Natural killer cell (primary cell): ENCODE results near the gene TMPRSS11B. TPM values are rescaled to one million over a fixed set of nuclear protein-coding genes. Genes with fewer than 3 reads are reported as not detected.

ENCODE experiments used
- ATAC-seq, 3 donors: fragments of 150-1000 bp in 2 of 3; fragments of 200-7000 bp in 1 of 3; cut with Tn5 transposase; 1 replicate in 1 of 3; 2 replicates in 2 of 3; pipeline ENCODE4 v1.10.0; 2021; ENCODE audit warnings: mild to moderate bottlenecking in 2 of 3, moderate library complexity in 2 of 3
- DNase-seq, 2 donors: peaks; one replicate each; pipeline versions ENCODE4 v3.0.0 to v3.0.0-alpha.2; 2013 to 2021; ENCODE audit warnings: mixed read lengths in 1 of 2
- H3K27ac ChIP-seq: one replicate; pipeline ENCODE4 v1.5.1; 2013; ENCODE audit warnings: mild to moderate bottlenecking, low read length
- H3K27me3 ChIP-seq: one replicate; pipeline ENCODE4 v1.6.1; 2013; ENCODE audit warnings: low read length; ENCODE audit not compliant: control insufficient read depth, insufficient read depth
- H3K36me3 ChIP-seq: one replicate; pipeline ENCODE4 v1.6.1; 2013; ENCODE audit warnings: low read length; ENCODE audit not compliant: control insufficient read depth, insufficient read depth
- H3K4me1 ChIP-seq: one replicate; pipeline ENCODE4 v1.6.1; 2013; ENCODE audit warnings: low read length; ENCODE audit not compliant: control insufficient read depth, insufficient read depth
- H3K4me3 ChIP-seq: one replicate; pipeline ENCODE4 v1.5.1; 2013; ENCODE audit warnings: low read length
- H3K9me3 ChIP-seq: one replicate; pipeline ENCODE4 v1.6.1; 2013; ENCODE audit warnings: low read length; ENCODE audit not compliant: control insufficient read depth, insufficient read depth
- H3K27ac Mint-ChIP-seq, 2 donors: one replicate each; pipeline ENCODE4 v1.8.0; 2022; ENCODE audit warnings: mild to moderate bottlenecking in 2 of 2, mixed read lengths in 2 of 2, moderate library complexity in 1 of 2
- H3K27me3 Mint-ChIP-seq, 2 donors: one replicate each; pipeline ENCODE4 v1.8.0; 2022; ENCODE audit warnings: low read depth in 2 of 2, mixed read lengths in 2 of 2
- H3K36me3 Mint-ChIP-seq: one replicate; pipeline ENCODE4 v1.8.0; 2022; ENCODE audit warnings: mixed read lengths
- H3K4me1 Mint-ChIP-seq, 2 donors: one replicate each; pipeline ENCODE4 v1.8.0; 2022; ENCODE audit warnings: mixed read lengths in 2 of 2
- H3K4me3 Mint-ChIP-seq: one replicate; pipeline ENCODE4 v1.8.0; 2022; ENCODE audit warnings: mild to moderate bottlenecking, moderate library complexity, mixed read lengths
- H3K9me3 Mint-ChIP-seq, 2 donors: one replicate each; pipeline ENCODE4 v1.8.0; 2022; ENCODE audit warnings: mixed read lengths in 2 of 2
- WGBS: methylation state at CpG from one replicate; pipeline ENCODE4 v1.1.7; 2013; ENCODE audit warnings: missing lambda C conversion rate; ENCODE audit not compliant: insufficient coverage; 5-methylcytosine and 5-hydroxymethylcytosine counted together
- intact Hi-C: fragments of 100-400 bp; cut with micrococcal nuclease; formaldehyde crosslinking; loops from one replicate; pipeline ENCODE4 v1.14.2; 2022
- total RNA-seq, 4 donors: library from RNA; stranded (reverse); fragments of 120-200 nt in 1 of 4; gene quantifications; one replicate each; pipeline versions ENCODE4 v1.2.3 to v1.2.4, GENCODE V29; 2013 to 2022
- TF ChIP-seq, protein P1 (sequence below): fragments of 200-600 bp; IDR thresholded peaks from one replicate; pipeline ENCODE4 v1.8.0; 2022; ENCODE audit warnings: antibody characterized with exemption

The TMPRSS11B gene
- total RNA-seq, 3 donors from 2014 or later (not counting 1 experiment from before 2014, with no cell fraction given), result not detected

DNA sequence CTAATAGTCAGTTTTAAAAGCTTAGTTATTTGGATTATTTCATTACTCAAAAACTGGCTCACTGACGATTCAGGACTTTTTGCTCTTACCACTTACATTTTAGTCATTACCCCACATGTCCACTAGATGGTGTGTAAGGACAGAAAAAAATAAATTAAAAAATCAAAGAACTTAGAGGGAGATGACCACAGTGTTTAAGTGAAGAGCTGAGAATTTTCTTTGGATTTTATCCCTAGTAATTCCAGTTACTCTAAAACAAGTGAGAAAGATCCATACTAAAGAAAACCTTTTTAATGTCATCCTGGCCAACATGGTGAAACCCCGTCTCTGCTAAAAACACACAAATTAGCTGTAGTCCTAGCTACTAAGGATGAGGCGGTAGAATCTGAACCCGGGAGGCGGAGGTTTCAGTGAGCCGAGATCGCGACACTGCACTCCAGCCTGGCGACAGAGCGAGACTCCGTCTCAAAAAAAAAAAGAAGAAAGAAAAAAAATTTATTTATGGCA lies 26.4 kb upstream of the TMPRSS11B start:
- H3K4me1 ChIP-seq, result peaks cover 8% of the 10 kb centered on the region
- TF ChIP-seq, protein P1, sequence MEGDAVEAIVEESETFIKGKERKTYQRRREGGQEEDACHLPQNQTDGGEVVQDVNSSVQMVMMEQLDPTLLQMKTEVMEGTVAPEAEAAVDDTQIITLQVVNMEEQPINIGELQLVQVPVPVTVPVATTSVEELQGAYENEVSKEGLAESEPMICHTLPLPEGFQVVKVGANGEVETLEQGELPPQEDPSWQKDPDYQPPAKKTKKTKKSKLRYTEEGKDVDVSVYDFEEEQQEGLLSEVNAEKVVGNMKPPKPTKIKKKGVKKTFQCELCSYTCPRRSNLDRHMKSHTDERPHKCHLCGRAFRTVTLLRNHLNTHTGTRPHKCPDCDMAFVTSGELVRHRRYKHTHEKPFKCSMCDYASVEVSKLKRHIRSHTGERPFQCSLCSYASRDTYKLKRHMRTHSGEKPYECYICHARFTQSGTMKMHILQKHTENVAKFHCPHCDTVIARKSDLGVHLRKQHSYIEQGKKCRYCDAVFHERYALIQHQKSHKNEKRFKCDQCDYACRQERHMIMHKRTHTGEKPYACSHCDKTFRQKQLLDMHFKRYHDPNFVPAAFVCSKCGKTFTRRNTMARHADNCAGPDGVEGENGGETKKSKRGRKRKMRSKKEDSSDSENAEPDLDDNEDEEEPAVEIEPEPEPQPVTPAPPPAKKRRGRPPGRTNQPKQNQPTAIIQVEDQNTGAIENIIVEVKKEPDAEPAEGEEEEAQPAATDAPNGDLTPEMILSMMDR, result peak; percentile 78
- no peak overlapping the region for H3K4me3 ChIP-seq
- no peaks in the 10 kb centered on the region for H3K36me3 Mint-ChIP-seq
- H3K27me3 ChIP-seq, result no peaks in the 10 kb centered on the region
- H3K9me3 ChIP-seq, result no peaks in the 10 kb centered on the region
- no peak overlapping the region for H3K27ac Mint-ChIP-seq
- WGBS, result 64% methylated on average over 10 of the region's 11 CpGs
- H3K4me3 Mint-ChIP-seq, result peak overlapping the region; percentile 40
- no peaks in the 10 kb centered on the region for H3K36me3 ChIP-seq
- H3K4me1 Mint-ChIP-seq, result peaks cover 11 to 16% of the 10 kb centered on the region in 2 donors
- H3K9me3 Mint-ChIP-seq, result no peaks in the 10 kb centered on the region
- no peak overlapping the region for H3K27ac ChIP-seq
- H3K27me3 Mint-ChIP-seq, result peaks cover 0 to 4% of the 10 kb centered on the region in 2 donors
- ATAC-seq (peak; percentile 74 to 89 (median 87)), DNase-seq (peak in 1 of 2 donors; percentile 66)
- intact Hi-C loops, result loop anchor here (1.0 kb wide), 1 partner anchor 104 kb away; no protein-coding TSS in a partner anchor

DNA sequence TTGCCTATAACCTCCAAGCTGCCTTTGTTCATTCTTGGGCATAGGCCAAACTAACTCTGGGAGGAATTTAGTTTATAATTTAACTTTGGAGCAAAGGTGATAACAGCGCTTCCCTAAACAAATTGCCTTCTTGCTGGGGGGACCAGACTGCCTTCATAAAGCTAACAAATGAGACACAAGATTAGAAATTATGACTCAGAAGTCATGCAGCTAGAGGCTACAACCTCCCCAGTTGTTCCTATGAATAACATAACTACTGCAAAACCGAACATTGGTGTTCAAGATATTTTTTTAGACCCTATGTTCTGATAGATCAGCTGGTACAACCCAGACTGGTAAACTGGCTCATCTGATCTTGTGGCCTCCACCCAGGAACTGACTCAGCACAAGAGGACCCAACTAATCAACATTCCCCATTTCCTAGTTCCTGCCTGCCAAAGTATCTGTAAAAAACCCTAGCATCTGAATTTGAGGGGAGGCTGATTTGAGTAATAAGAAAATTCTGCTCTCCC lies 22.0 kb upstream of the TMPRSS11B start:
- ATAC-seq (no peak), DNase-seq (no peak)
- H3K27me3 ChIP-seq, result no peaks in the 10 kb centered on the region
- 89% methylated on average over 2 of the region's 2 CpGs for WGBS
- peaks cover 35 to 41% of the 10 kb centered on the region in 2 donors for H3K4me1 Mint-ChIP-seq
- H3K36me3 Mint-ChIP-seq, result no peaks in the 10 kb centered on the region
- peak overlapping the region; percentile 6 for H3K4me3 Mint-ChIP-seq
- no peaks in the 10 kb centered on the region for H3K9me3 ChIP-seq
- H3K27me3 Mint-ChIP-seq, result no peaks in the 10 kb centered on the region
- TF ChIP-seq, protein P1, result no peak
- peak overlapping the region; percentile 75 to 81 for H3K27ac Mint-ChIP-seq
- H3K4me3 ChIP-seq, result no peak overlapping the region
- no peak overlapping the region for H3K27ac ChIP-seq
- H3K4me1 ChIP-seq, result peaks cover 20% of the 10 kb centered on the region
- intact Hi-C loops, result no loop called here
- H3K36me3 ChIP-seq, result no peaks in the 10 kb centered on the region
- H3K9me3 Mint-ChIP-seq, result no peaks in the 10 kb centered on the region

DNA sequence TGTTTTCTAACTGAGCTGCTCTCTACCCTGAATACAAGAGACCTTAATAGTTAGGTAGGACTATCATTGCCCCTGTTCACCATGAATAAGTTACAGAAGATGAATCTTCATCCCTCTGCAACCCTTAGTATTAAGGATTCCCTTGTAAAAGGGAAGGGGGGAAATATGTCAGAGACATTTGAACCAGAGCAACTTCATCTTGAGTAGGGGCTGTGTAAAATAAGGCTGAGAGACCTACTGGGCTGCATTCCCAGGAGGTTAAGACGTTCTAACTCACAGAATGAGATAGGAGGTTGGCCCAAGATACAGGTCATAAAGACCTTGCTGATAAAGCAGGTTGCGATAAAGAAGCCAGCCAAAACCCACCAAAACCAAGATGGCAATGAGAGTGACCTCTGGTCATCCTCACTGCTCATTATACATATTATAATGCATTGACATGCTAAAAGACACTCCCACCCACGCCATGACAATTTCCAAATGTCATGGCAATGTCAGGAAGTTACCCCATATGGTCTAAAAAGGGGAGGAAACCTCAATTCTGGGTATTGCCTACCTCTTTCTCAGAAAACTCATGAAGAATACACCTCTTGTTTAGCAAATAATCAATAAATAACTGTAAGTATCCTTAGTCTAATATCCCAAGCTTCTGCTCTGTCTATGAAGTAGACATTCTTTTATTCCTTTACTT lies 19.5 kb upstream of the TMPRSS11B start:
- Histone ChIP-seq H3K4me1 (peaks cover 17% of the 10 kb centered on the region), H3K4me3 (no peak overlapping the region), H3K27ac (peak overlapping the region; percentile 30), H3K27me3 (no peaks in the 10 kb centered on the region), H3K36me3 (no peaks in the 10 kb centered on the region), H3K9me3 (no peaks in the 10 kb centered on the region)
- H3K4me3 Mint-ChIP-seq, result peak overlapping the region; percentile 72
- H3K27me3 Mint-ChIP-seq, result peaks cover 0 to 2% of the 10 kb centered on the region in 2 donors
- H3K9me3 Mint-ChIP-seq, result no peaks in the 10 kb centered on the region
- ATAC-seq, result no peak
- peak overlapping the region; percentile 75 to 81 for H3K27ac Mint-ChIP-seq
- no peaks in the 10 kb centered on the region for H3K36me3 Mint-ChIP-seq
- TF ChIP-seq, protein P1, result no peak
- intact Hi-C loops, result no loop called here
- 58% methylated on average over 3 of the region's 3 CpGs for WGBS
- DNase-seq, result no peak
- peaks cover 35 to 36% of the 10 kb centered on the region in 2 donors for H3K4me1 Mint-ChIP-seq
